ENCODE measurements around the gene SFT2D3.

SFT2D3 gene

DNA sequence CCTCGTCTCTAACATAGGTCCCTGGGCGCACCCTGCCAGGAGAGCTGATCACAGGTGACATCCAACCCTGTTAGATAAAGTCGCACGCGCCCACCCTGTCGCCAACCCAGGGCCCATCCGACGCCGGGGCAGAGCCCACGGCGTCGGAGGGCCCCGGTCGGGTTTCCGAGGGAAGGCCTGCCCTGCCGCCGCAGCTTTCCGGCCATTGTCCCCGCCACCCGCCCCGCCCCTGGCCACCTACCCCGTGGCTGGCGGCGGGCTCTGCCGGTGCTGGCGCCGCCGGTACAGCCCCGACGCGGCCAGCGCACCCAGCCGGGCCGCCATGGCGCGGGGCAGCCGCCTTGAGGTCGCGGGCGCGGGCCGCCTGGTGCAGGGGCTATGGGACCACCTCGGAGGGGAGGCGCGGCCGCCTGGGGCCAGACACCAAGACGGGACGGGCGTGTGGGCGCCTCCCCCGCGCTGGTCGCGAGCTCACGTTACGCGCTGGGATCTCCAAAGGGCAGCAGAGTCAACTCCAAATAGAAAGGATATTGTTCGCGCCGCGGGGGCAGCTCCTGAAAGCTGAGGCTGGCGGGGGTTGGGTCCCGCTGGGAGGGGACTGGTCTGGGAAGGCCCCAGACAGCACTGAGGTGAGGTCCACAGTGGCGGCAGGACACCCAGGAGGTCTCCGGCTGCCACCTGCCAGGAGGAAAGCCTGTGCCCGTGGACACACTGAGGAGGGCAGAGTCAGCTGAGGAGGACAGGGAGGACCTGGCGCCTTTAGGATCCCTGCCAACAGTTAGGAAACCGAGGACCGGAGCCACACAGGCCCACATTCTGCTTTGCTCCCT is 37.0 kb upstream of the SFT2D3 start:
- no peak for DNase-seq (ENCODE audit: low read depth in 2 of 2)

DNA sequence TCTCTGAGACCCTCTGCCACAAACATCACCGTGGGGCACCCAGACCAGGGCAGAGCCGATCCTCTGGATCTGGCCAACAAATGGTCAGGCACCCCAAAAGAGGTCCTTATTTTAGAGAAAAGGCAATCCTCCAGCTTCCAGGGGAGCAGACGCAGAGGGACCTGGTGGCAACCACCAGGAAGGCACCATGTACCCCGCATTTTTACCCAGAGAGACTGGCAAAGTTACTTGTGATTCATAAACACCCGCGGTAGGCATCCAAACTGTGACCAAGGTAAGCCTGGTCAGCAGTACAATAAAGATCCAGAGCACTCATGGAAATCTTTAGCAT is 36.4 kb upstream of the SFT2D3 start:
- no peak for DNase-seq (ENCODE audit: low read depth in 2 of 2)

DNA sequence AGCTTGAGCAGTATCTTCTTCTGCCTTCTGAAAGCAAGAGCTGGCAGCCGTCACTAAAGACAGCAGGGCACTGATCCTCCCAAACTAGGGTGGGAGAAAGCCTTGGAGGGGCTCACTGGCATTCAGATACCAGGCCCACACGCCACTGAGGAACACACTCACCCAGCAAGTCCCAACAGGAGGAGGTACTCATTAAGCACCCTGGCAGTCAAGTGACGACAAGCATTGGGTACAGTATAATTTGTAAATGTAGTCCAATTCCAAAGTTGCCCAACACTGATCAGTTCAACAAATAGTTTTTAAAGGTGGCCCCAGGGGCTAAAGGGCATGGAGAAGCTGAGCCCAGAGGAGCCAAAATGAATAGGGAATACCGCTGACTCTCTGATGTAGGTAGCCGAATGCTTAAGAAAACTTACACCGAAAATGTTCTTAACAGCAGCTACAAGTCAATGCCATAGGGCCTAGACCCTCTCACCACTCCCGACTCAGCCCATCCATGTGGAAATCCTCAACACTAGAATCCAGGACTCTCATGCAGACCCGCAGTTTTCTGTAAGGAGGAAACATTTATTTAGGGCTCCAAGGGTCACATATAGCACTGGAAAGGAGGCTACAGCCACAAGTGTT is 35.9 kb upstream of the SFT2D3 start:
- DNase-seq (ENCODE audit: low read depth in 2 of 2) = no peak

DNA sequence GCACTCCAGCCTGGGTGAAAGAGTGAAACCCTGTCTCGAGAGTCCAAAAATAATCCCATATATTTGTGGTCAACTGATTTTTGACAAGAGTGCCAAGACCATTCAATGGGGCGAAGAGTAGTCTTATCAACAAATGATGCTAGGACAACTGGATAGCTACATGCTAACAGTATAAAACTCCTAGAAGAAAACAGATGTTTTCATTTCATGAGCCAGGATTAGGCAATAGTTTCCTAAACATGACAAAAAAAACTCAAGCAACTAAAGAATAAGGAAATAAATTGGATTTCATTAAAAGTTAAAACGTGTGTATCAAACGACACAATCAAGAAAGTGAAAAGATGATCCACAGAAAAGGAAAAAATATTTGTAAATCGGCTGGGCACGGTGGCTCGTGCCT is 32.2 kb upstream of the SFT2D3 start:
- DNase-seq (ENCODE audit: low read depth in 2 of 2) = no peak

GRCh38 chr2:127670055-127670956 is 31.0 kb upstream of the SFT2D3 start:
- DNase-seq (ENCODE audit: low read depth in 2 of 2) = no peak

GRCh38 chr2:127670957-127671290 is 30.4 kb upstream of the SFT2D3 start:
- no peak for DNase-seq (ENCODE audit: low read depth in 2 of 2)

GRCh38 chr2:127671557-127672302 is 29.6 kb upstream of the SFT2D3 start:
- DNase-seq (ENCODE audit: low read depth in 2 of 2) = no peak

GRCh38 chr2:127672341-127673224 is 28.7 kb upstream of the SFT2D3 start:
- DNase-seq (ENCODE audit: low read depth in 2 of 2) = no peak

DNA sequence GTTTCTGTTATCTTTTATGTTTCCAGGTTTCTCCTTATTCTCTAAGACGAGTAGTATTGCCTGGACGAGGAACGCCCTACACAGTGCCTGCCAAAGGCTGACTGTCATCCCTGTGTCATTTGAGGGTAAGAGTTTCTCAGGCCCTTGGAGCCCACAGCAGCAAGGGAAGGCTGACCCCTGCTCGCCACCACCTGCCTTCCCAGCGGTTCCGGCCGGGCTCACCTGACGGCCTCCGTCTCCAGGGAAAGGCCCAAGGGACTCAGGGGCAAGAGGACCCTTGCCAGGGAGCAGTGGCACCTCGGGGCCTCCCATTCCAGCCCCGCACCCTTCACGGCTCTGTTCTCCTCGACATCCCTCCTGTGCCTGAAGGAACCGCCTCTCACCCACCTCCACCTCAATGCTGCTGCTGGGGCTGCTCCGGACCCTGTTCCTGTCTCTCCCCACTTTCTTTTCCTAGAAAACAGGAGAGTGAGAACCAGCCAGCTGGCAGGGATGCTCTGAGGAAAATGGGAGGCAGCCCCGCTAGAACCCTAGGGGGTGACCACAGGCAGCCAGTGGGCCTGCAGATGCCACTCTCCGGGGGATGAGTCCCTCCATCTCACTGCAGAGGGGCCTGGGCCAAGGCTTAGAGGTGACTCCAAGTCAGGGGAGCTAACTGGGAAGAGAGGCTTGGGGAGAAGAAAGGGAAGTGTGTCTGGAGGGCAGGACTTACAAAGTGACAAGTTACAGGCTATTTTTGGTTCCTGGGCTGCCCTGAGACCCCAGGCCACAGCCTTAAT is 27.8 kb upstream of the SFT2D3 start:
- DNase-seq (ENCODE audit: low read depth in 2 of 2) = no peak

- no peak for DNase-seq (ENCODE audit: low read depth in 2 of 2)
These were observed 26.8 kb upstream of the SFT2D3 start for GRCh38 chr2:127674241-127675209.

DNA sequence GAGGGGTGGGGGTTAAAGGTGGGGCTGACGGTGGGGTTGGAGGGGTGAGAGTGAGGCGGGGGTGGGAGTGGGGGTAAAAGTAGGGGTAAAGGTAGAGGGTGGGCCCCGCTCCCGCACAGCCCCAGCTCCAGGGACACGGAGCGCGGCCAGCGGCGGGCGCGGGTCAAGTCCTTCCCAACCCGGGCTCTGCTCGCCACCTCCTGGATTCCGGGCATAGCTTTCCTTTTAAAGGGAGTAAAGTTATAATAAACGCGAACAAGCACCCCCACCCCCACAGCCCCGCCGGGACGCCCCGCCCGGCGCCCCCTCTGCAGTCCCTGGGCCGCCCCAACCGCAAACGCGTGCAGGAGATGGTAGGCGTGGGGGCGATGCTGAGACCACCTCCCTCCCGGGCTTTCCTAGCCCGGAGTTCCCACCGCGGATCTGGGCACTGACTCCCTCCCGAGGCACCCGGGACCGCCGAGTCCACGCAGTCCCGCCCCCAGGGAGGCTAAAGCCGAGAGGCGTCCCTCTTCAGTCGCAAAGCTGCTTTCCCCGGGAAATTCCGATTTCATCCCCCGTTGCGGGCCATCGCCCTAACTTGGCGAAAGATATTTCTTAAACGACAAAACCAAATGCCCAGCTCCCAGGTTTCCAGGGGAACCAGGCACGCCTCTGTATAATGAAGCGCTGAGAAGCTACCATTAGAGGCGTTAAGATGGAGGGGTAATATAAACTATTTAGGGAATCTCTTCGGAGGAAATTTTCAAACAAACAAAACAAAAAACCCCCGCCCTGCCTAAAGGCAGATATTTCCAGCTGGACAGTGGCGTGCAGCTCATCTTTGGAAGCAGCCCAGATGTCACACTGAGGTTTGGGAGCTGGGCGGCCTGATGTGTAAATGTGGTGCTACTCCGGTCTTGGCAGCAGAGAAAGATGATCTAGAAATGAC is 25.7 kb upstream of the SFT2D3 start, which contains the start of gene LIMS2:
LIMS2 (minus strand) TSS at position 200 of the 931 bp plus-strand sequence. CDS start 506 bp downstream, outside the sequence.
- no peak for DNase-seq (ENCODE audit: low read depth in 2 of 2)

GRCh38 chr2:127676906-127677305 is 24.4 kb upstream of the SFT2D3 start:
- no peak for DNase-seq (ENCODE audit: low read depth in 2 of 2)

DNA sequence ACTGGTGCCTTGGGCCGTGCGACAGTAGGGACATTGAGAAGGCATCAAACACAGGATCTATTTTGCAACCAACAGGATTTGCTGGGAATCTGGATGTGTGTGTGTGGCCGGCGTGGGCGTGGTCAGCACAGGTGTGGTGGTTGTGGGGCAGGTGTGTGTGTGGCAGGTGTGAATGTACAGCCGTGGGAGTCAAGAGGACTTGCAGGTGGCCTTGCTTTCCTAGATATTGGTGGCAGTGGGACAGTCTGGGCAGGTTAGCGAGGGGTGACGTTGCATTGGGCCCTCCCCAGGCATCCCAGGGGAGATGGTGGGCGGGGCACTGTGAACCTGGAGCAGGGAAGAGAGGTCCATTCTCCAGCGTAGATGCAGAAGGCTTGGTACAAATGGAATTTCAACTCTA is 22.8 kb upstream of the SFT2D3 start:
- DNase-seq (ENCODE audit: low read depth in 2 of 2) = no peak

GRCh38 chr2:127678991-127679390 is 22.3 kb upstream of the SFT2D3 start:
- no peak for DNase-seq (ENCODE audit: low read depth in 2 of 2)

DNA sequence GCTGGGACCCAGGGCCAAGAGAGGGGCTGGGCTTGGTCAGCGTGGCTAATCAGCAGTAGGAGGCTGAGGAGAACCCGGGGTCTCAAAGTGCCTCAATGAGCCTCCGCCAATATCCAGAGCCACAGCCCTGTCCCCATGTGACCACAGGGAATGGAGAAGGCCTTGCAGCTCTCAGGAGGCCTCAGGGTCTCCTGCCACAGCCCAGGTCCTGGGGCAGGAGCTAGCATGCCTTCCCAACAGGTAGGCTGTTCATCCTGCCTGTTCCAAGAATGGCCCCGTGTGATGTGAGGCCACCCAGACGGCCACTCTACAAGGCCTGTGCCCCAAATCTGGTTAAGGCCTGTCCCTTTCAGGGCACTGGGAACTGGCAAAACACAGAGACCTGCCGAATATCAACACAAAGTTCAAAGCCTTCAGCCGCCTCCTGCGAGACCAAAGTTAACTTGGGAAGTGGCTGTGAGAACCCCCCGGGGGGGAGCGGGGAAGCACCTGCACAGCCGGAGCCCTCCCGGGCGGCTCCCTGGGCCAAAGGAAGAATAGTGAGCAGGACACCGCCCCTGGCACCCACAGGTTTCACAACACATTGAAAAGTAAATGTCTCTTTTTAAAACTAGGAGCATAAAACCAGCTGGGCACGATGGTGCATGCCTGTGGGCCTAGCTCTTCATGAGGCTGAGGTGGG is 21.5 kb upstream of the SFT2D3 start:
- DNase-seq (ENCODE audit: low read depth in 2 of 2) = no peak

- no peak for DNase-seq (ENCODE audit: low read depth in 2 of 2)
These were observed 20.5 kb upstream of the SFT2D3 start for GRCh38 chr2:127680706-127681287.

All from stimulated activated CD8-positive, alpha-beta memory T cell treated with anti-CD3 and anti-CD28 coated beads, Interleukin-7, amount 100 ng/mL, for 4 hours (primary cell).